Measurements from ENCODE around the gene XRCC5. TPM values are rescaled to one million over a fixed set of nuclear protein-coding genes. Genes with fewer than 3 reads are reported as not detected.

XRCC5 gene
- total RNA-seq, 1 experiment from 2014 or later, result 290 TPM

DNA sequence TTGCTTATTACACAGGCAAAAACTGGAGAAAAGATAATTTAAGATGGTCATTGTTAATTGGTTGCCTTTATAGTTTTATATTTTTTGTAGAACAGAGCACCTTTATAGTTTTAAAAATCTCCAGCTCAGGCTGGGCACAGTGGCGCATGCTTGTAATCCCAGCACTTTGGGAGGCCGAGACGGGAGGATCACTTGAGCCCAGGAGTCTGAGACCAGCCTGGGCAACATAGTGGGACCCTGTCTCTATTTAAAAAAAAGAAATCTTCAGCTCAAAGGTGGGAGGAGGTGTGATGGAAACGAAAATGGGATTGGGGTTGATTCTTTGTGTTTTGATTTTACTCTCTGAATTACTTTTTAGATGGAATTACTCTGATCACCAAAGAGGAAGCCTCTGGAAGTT lies 85.4 kb downstream of the XRCC5 start:
- Histone ChIP-seq H3K4me1 (ENCODE audit: insufficient read depth, low read length) (peaks cover 16% of the 10 kb centered on the region), H3K79me2 (ENCODE audit: low read length) (0 out of 2 replicates have a peak, but pooled peaks cover 14% of the 10 kb centered on the region), H3K27me3 (ENCODE audit: low read length) (no peaks in the 10 kb centered on the region), H2AFZ (ENCODE audit: low read length) (no peak overlapping the region), H3K4me3 (ENCODE audit: low read length) (no peak overlapping the region), H3K9me3 (ENCODE audit: low read length) (no peaks in the 10 kb centered on the region), H3K4me2 (ENCODE audit: low read length) (no peak overlapping the region), H3K36me3 (ENCODE audit: low read depth, low read length) (peaks cover 80% of the 10 kb centered on the region), H4K20me1 (ENCODE audit: low read length) (no peaks in the 10 kb centered on the region; the same call in 1 of the 2 replicates), H3F3A (ENCODE audit: low read length, unreplicated experiment) (peaks cover 9% of the 10 kb centered on the region), H3K9me2 (replicated peaks; ENCODE audit: low read length) (no peaks in the 10 kb centered on the region), H3K9ac (ENCODE audit: low read length) (no peak overlapping the region), H3K27ac (ENCODE audit: low read length) (no peak overlapping the region)
- POLR2A ChIA-PET (ENCODE audit: unreplicated experiment), result no interaction called here
- intact Hi-C loops (cut with micrococcal nuclease), result no loop called here
- CTCF ChIA-PET, result interaction anchor here (0.7 kb wide), 1 partner anchor 12 kb away, joined by 5 read pairs; no protein-coding TSS in a partner anchor
- ATAC-seq (no peak), DNase-seq (no peak)
- TF ChIP-seq EZH2 (IDR thresholded peaks at IDR 0.05; ENCODE audit: low read length, unreplicated experiment), result no peak
- TF ChIP-seq EZH2phosphoT487 (IDR thresholded peaks at IDR 0.05; ENCODE audit: borderline replicate concordance, low read length), result no peak
- TF ChIP-seq, protein P1, sequence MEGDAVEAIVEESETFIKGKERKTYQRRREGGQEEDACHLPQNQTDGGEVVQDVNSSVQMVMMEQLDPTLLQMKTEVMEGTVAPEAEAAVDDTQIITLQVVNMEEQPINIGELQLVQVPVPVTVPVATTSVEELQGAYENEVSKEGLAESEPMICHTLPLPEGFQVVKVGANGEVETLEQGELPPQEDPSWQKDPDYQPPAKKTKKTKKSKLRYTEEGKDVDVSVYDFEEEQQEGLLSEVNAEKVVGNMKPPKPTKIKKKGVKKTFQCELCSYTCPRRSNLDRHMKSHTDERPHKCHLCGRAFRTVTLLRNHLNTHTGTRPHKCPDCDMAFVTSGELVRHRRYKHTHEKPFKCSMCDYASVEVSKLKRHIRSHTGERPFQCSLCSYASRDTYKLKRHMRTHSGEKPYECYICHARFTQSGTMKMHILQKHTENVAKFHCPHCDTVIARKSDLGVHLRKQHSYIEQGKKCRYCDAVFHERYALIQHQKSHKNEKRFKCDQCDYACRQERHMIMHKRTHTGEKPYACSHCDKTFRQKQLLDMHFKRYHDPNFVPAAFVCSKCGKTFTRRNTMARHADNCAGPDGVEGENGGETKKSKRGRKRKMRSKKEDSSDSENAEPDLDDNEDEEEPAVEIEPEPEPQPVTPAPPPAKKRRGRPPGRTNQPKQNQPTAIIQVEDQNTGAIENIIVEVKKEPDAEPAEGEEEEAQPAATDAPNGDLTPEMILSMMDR (conservative IDR thresholded peaks at IDR 0.05; ENCODE audit: low read depth, low read length), result no peak
- no TSS peak for BruUV-seq (replicated peaks)

DNA sequence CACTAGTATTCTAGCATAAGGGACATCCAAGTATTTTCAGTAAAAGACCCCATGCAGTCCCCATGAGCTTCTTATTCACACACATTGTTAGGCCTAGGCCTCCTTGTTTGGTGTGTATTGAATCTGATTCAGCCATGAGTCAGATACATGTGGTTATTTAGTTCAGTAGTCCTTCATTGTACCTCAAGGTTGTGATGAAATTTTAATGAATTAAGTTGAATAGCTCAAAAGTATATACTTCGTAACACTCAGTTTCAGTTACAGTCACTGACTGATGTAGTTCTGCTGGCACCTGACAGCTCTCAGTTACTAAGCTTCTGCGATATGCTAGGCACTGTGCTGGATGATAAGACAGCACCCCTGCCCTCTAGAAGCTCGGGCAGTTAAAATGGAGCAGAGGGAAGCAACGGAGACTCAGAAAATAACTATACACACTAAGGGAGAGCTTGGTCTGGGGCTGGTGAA lies 86.4 kb downstream of the XRCC5 start:
- Histone ChIP-seq H3K79me2 (ENCODE audit: low read length) (0 out of 2 replicates have a peak, but pooled peaks cover 4% of the 10 kb centered on the region), H3K9me2 (replicated peaks; ENCODE audit: low read length) (no peaks in the 10 kb centered on the region), H3K4me2 (ENCODE audit: low read length) (no peak overlapping the region), H3K4me3 (ENCODE audit: low read length) (no peak overlapping the region), H3K27ac (ENCODE audit: low read length) (peak overlapping the region; percentile 61), H4K20me1 (ENCODE audit: low read length) (no peaks in the 10 kb centered on the region; the same call in 1 of the 2 replicates), H3K9ac (ENCODE audit: low read length) (peak overlapping the region; percentile 23), H3K4me1 (ENCODE audit: insufficient read depth, low read length) (peaks cover 16% of the 10 kb centered on the region), H3K9me3 (ENCODE audit: low read length) (no peaks in the 10 kb centered on the region), H2AFZ (ENCODE audit: low read length) (no peak overlapping the region), H3K36me3 (ENCODE audit: low read depth, low read length) (peaks cover 81% of the 10 kb centered on the region), H3K27me3 (ENCODE audit: low read length) (no peaks in the 10 kb centered on the region), H3F3A (ENCODE audit: low read length, unreplicated experiment) (peaks cover 9% of the 10 kb centered on the region)
- TF ChIP-seq EZH2 (IDR thresholded peaks at IDR 0.05; ENCODE audit: low read length, unreplicated experiment) (no peak), EZH2phosphoT487 (IDR thresholded peaks at IDR 0.05; ENCODE audit: borderline replicate concordance, low read length) (no peak)
- BruUV-seq (replicated peaks), result no TSS peak
- ChIA-PET CTCF (no interaction called here), POLR2A (ENCODE audit: unreplicated experiment) (no interaction called here)
- ATAC-seq (peak; percentile 96), DNase-seq (peak; percentile 71)
- intact Hi-C loops (cut with micrococcal nuclease), result no loop called here

DNA sequence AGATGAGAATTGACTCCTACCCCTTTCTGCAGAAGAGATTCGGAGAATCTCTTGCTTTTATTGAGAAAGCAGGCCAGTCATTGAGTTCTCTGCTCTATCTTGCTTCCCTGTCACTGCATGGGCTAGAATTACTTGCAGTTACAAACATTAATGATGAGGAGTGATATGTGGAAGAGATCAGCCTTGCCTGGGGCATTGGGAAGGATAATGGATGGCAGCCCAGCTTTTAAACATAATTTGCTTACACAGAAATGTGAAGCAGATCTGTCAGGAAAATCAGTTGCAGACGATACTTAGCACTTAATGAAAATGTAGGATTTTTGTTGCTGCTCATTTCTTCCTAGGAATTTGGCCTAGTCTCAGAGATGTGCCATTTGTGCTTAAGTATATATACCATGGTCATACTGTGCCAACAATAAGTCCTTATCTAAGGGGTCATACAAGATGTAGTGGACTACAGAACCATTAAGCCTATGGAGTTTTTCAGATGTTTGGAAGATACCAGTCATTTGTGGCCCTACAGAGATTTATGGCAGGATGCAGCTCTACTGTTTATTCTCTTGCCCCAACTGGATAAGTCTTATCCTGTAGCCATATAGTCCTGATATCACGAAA lies 92.7 kb downstream of the XRCC5 start:
- Histone ChIP-seq H3K4me3 (ENCODE audit: low read length) (no peak overlapping the region), H3K27me3 (ENCODE audit: low read length) (no peaks in the 10 kb centered on the region), H2AFZ (ENCODE audit: low read length) (no peak overlapping the region), H3K4me1 (ENCODE audit: insufficient read depth, low read length) (no peaks in the 10 kb centered on the region), H3F3A (ENCODE audit: low read length, unreplicated experiment) (no peaks in the 10 kb centered on the region), H3K9me2 (replicated peaks; ENCODE audit: low read length) (no peaks in the 10 kb centered on the region), H3K27ac (ENCODE audit: low read length) (no peak overlapping the region), H3K4me2 (ENCODE audit: low read length) (no peak overlapping the region), H3K79me2 (ENCODE audit: low read length) (no peaks in the 10 kb centered on the region), H3K36me3 (ENCODE audit: low read depth, low read length) (peaks cover 95% of the 10 kb centered on the region), H3K9me3 (ENCODE audit: low read length) (no peaks in the 10 kb centered on the region), H4K20me1 (ENCODE audit: low read length) (0 out of 2 replicates have a peak, but pooled peaks cover 5% of the 10 kb centered on the region), H3K9ac (ENCODE audit: low read length) (no peak overlapping the region)
- DNase-seq (no peak), ATAC-seq (no peak)
- ChIA-PET POLR2A (ENCODE audit: unreplicated experiment) (no interaction called here), CTCF (no interaction called here)
- no TSS peak for BruUV-seq (replicated peaks)
- TF ChIP-seq, protein P1 (conservative IDR thresholded peaks at IDR 0.05; ENCODE audit: low read depth, low read length), result no peak
- TF ChIP-seq EZH2 (IDR thresholded peaks at IDR 0.05; ENCODE audit: low read length, unreplicated experiment) (no peak), EZH2phosphoT487 (IDR thresholded peaks at IDR 0.05; ENCODE audit: borderline replicate concordance, low read length) (no peak)
- intact Hi-C loops (cut with micrococcal nuclease), result loop anchor here (5.0 kb wide), 1 partner anchor 79 kb away; no protein-coding TSS in a partner anchor

Data from PC-3 (cell line).